ENCODE results near the gene GPR42. TPM values are rescaled to one million over a fixed set of nuclear protein-coding genes. Genes with fewer than 3 reads are reported as not detected.

GPR42 gene
- total and polyA plus RNA-seq, 2 of the 4 experiments (the other 2 are of a cell fraction) = not detected

GRCh38 chr19:35373492-35373891 lies 2.6 kb downstream of the GPR42 start:
- DNase-seq (no peak), ATAC-seq (ENCODE audit: low read depth) (no peak)
- intact Hi-C loops (cut with micrococcal nuclease) = no loop called here
- Histone ChIP-seq H2BK5ac (ENCODE audit: low read depth, low read length, poor library complexity, severe bottlenecking) (no peak overlapping the region), H3K36me3 (ENCODE audit: control insufficient read depth, insufficient read depth, low read length) (no peaks in the 10 kb centered on the region), H3K9me1 (ENCODE audit: insufficient read depth, low read length) (no peaks in the 10 kb centered on the region), H3K4ac (ENCODE audit: low read depth, low read length) (no peak overlapping the region), H2AFZ (replicated peaks; ENCODE audit: low read length, poor library complexity) (no peak overlapping the region), H2BK15ac (ENCODE audit: low read depth, low read length) (no peak overlapping the region), H3K4me3 (ENCODE audit: insufficient read depth, low read depth, low read length) (no peak overlapping the region), H2AK9ac (replicated peaks; ENCODE audit: low read depth, low read length, poor library complexity) (no peak overlapping the region), H4K8ac (ENCODE audit: low read depth in 2 of 2, low read length in 2 of 2) (no peak overlapping the region), H3K4me1 (ENCODE audit: control insufficient read depth, insufficient read depth, low read length) (no peaks in the 10 kb centered on the region), H3K23ac (ENCODE audit: low read depth, low read length) (no peak overlapping the region), H3K18ac (ENCODE audit: low read depth, low read length) (no peak overlapping the region), H4K20me1 (ENCODE audit: insufficient read depth, low read length) (no peaks in the 10 kb centered on the region), H2AK5ac (ENCODE audit: low read depth, low read length) (no peak overlapping the region), H3K14ac (replicated peaks; ENCODE audit: low read depth, low read length) (no peak overlapping the region), H3K56ac (ENCODE audit: extremely low read depth, insufficient read depth, low read length) (no peak overlapping the region), H3K27ac (ENCODE audit: insufficient read depth, low read length) (no peak overlapping the region), H3K4me2 (ENCODE audit: low read depth, low read length) (no peak overlapping the region), H3K79me1 (ENCODE audit: low read depth in 1 of 2, low read length in 2 of 2) (no peaks in the 10 kb centered on the region), H4K91ac (ENCODE audit: insufficient read depth, low read depth, low read length) (no peak overlapping the region), H2BK120ac (ENCODE audit: low read depth, low read length) (no peak overlapping the region), H3K9ac (ENCODE audit: low read depth, low read length) (no peak overlapping the region), H2BK20ac (ENCODE audit: low read depth, low read length) (no peak overlapping the region), H3K9me3 (ENCODE audit: control insufficient read depth, insufficient read depth, low read length) (no peaks in the 10 kb centered on the region), H4K5ac (ENCODE audit: low read depth, low read length) (no peak overlapping the region), H3K27me3 (ENCODE audit: control insufficient read depth, insufficient read depth, low read length) (no peaks in the 10 kb centered on the region)
- dilution Hi-C loops (cut with HindIII; ENCODE audit: low sequenced_read_pairs, unreplicated experiment) = no loop called here
- no TSS peak for BruUV-seq (replicated peaks)
- in situ Hi-C loops (cut with MboI; ENCODE audit: low sequenced_read_pairs) = no loop called here
- CTCF ChIA-PET = no interaction called here
- POLR2A ChIA-PET (ENCODE audit: unreplicated experiment) = no interaction called here
- WGBS, 2 experiments (ENCODE audit: extremely low coverage in 2 of 2, insufficient read length in 1 of 2) = 78% methylated on average over 4 of the region's 7 CpGs; no CpG with 5 or more reads in 1 of the 2 experiments
- TF ChIP-seq BHLHE40 (IDR thresholded peaks at IDR 0.05; ENCODE audit: low read depth, low read length) = no peak
- no peak for TF ChIP-seq CEBPB (IDR thresholded peaks at IDR 0.05; ENCODE audit: low read depth, low read length)
- TF ChIP-seq SMC3 (IDR thresholded peaks at IDR 0.05; ENCODE audit: low read depth, low read length) = no peak
- TF ChIP-seq RCOR1 (IDR thresholded peaks at IDR 0.05; ENCODE audit: insufficient replicate concordance, low read length) = no peak
- TF ChIP-seq RFX5 (IDR thresholded peaks at IDR 0.05; ENCODE audit: low read depth, low read length) = no peak
- no peak for TF ChIP-seq RAD21 (IDR thresholded peaks at IDR 0.05; ENCODE audit: low read length)
- no peak for TF ChIP-seq CHD1 (IDR thresholded peaks at IDR 0.05; ENCODE audit: low read depth, low read length)
- TF ChIP-seq MXI1 (IDR thresholded peaks at IDR 0.05; ENCODE audit: borderline replicate concordance, low read depth, low read length) = no peak
- no peak for TF ChIP-seq ELK1 (IDR thresholded peaks at IDR 0.05; ENCODE audit: borderline replicate concordance, low read depth, low read length)
- TF ChIP-seq USF2 (IDR thresholded peaks at IDR 0.05; ENCODE audit: low read depth, low read length) = no peak
- no peak for TF ChIP-seq MAZ (IDR thresholded peaks at IDR 0.05; ENCODE audit: borderline replicate concordance, low read depth, low read length)
- TF ChIP-seq FOS (IDR thresholded peaks at IDR 0.05; ENCODE audit: low read depth, low read length) = no peak
- no peak for TF ChIP-seq CTCF (conservative IDR thresholded peaks at IDR 0.05; ENCODE audit: low read depth, low read length)
- TF ChIP-seq NFE2L2 (IDR thresholded peaks at IDR 0.05; ENCODE audit: low read depth, low read length) = no peak
